SK-N-SH (cell line): Measurements from ENCODE around the gene MRPL44. TPM values are rescaled to one million over a fixed set of nuclear protein-coding genes. Genes with fewer than 3 reads are reported as not detected.

Experiments used
- CTCF ChIA-PET: fragments of 300-600, 350-600 bp; formaldehyde crosslinking; extraction: SDS; loops from one replicate; lab custom pipeline; 2021; lab: Yijun Ruan, JAX
- POLR2A ChIA-PET: fragments of 350-600 bp; sonication (Branson Sonifier 250); formaldehyde crosslinking; extraction: SDS; loops from one replicate; lab custom pipeline; 2020; ENCODE audit warnings: antibody characterized with exemption, inconsistent platforms; lab: Yijun Ruan, JAX
- DNase-seq: peaks from one replicate; pipeline ENCODE4 v3.0.0; 2012
- H2AFZ ChIP-seq: fragments of 200-600 bp; sonication (generic); 2 replicates; pipeline ENCODE4 v1.8.1; 2016; ENCODE audit warnings: antibody characterized with exemption, mild to moderate bottlenecking, low read depth
- H3F3A ChIP-seq: fragments of 200-600 bp; sonication (generic); replicated peaks from 2 replicates; pipeline ENCODE3; 2016; ENCODE audit warnings: antibody characterized with exemption, mild to moderate bottlenecking; ENCODE audit not compliant: insufficient read depth
- H3K27ac ChIP-seq, 2 experiments: fragments of 200-500 bp in 1 of 2; fragments of 200-600 bp in 1 of 2; sonication (Bioruptor generic) in 1 of 2; sonication (generic), shearing (Covaris generic) in 1 of 2; 2 replicates each; pipeline versions ENCODE4 v1.5.1 to v1.6.1; 2014 to 2016; ENCODE audit warnings: low read depth in 2 of 2, inconsistent platforms in 1 of 2, low read length in 1 of 2, mild to moderate bottlenecking in 1 of 2, mixed read lengths in 1 of 2
- H3K27me3 ChIP-seq: fragments of 200-600 bp; sonication (generic), shearing (Covaris generic); 2 replicates; pipeline ENCODE4 v1.6.1; 2016; ENCODE audit warnings: mixed run types; ENCODE audit not compliant: insufficient read depth
- H3K36me3 ChIP-seq, 2 experiments: fragments of 200-500 bp in 1 of 2; fragments of 200-600 bp in 1 of 2; sonication (Bioruptor generic) in 1 of 2; sonication (generic) in 1 of 2; replicated peaks in 1 of 2; 2 replicates each; pipeline versions ENCODE3 to v1.5.1; 2014 to 2016; ENCODE audit warnings: low read length in 1 of 2, mild to moderate bottlenecking in 1 of 2; ENCODE audit not compliant: insufficient read depth in 2 of 2, control insufficient read depth in 1 of 2
- H3K4me1 ChIP-seq, 2 experiments: fragments of 200-500 bp in 1 of 2; fragments of 200-600 bp in 1 of 2; sonication (Bioruptor generic) in 1 of 2; sonication (generic), shearing (Covaris generic) in 1 of 2; 2 replicates each; pipeline versions ENCODE4 v1.5.1 to v1.6.1; 2014 to 2016; ENCODE audit warnings: low read depth in 1 of 2, low read length in 1 of 2, mixed run types in 1 of 2; ENCODE audit not compliant: insufficient read depth in 2 of 2, control insufficient read depth in 1 of 2
- H3K4me2 ChIP-seq: fragments of 200-600 bp; sonication (generic), shearing (Covaris generic); 2 replicates; pipeline ENCODE4 v1.6.1; 2017; ENCODE audit warnings: mixed run types
- H3K4me3 ChIP-seq, 2 experiments: fragments of 200-500 bp in 1 of 2; fragments of 200-600 bp in 1 of 2; sonication (Bioruptor generic) in 1 of 2; sonication (generic), shearing (Covaris generic) in 1 of 2; 2 replicates each; pipeline versions ENCODE4 v1.5.1 to v1.8.1; 2014 to 2016; ENCODE audit warnings: low read depth in 2 of 2, inconsistent platforms in 1 of 2, low read length in 1 of 2, mild to moderate bottlenecking in 1 of 2, mixed read lengths in 1 of 2, moderate library complexity in 1 of 2
- H3K79me2 ChIP-seq: fragments of 200-600 bp; sonication (generic); 2 replicates; pipeline ENCODE4 v1.8.1; 2017; ENCODE audit warnings: mild to moderate bottlenecking; ENCODE audit not compliant: insufficient read depth
- H3K9ac ChIP-seq: fragments of 200-600 bp; sonication (generic); 2 replicates; pipeline ENCODE4 v1.6.1; 2017; ENCODE audit warnings: mixed run types
- H3K9me2 ChIP-seq: fragments of 200-600 bp; sonication (generic); 2 replicates; pipeline ENCODE4 v1.6.1; 2017; ENCODE audit warnings: mixed run types
- H3K9me3 ChIP-seq: fragments of 200-600 bp; sonication (generic); 2 replicates; pipeline ENCODE4 v1.6.1; 2017; ENCODE audit warnings: mixed run types, mild to moderate bottlenecking, moderate library complexity
- H4K20me1 ChIP-seq: fragments of 200-600 bp; sonication (generic); 2 replicates; pipeline ENCODE4 v1.6.1; 2017; ENCODE audit warnings: mild to moderate bottlenecking, mixed run types; ENCODE audit not compliant: insufficient read depth
- ELF1 ChIP-seq: IDR thresholded peaks from 2 replicates; pipeline ENCODE4 v1.4.0; 2012
- FOXJ3 ChIP-seq: sonication (generic); formaldehyde crosslinking; IDR thresholded peaks from 2 replicates; pipeline ENCODE4 v1.5.1; 2020; ENCODE audit warnings: mild to moderate bottlenecking, missing genetic modification reagents
- GABPA ChIP-seq: IDR thresholded peaks from 2 replicates; pipeline ENCODE4 v1.4.0; 2012; ENCODE audit warnings: low read depth, mild to moderate bottlenecking
- JUND ChIP-seq: IDR thresholded peaks from 2 replicates; pipeline ENCODE4 v1.4.0; 2012
- MXI1 ChIP-seq: IDR thresholded peaks from 2 replicates; pipeline ENCODE4 v1.6.1; 2012; ENCODE audit warnings: mild to moderate bottlenecking, low read depth, low read length, improper control_type of control experiment
- NFIC ChIP-seq: IDR thresholded peaks from 2 replicates; pipeline ENCODE4 v1.4.0; 2012; ENCODE audit warnings: borderline replicate concordance
- NRF1 ChIP-seq: IDR thresholded peaks from 2 replicates; pipeline ENCODE4 v1.6.1; 2012; ENCODE audit warnings: low read depth, mild to moderate bottlenecking, low read length
- POLR2AphosphoS5 ChIP-seq: IDR thresholded peaks from 2 replicates; pipeline ENCODE4 v1.6.1; 2012; ENCODE audit warnings: low read depth, low read length
- RAD21 ChIP-seq: IDR thresholded peaks from 2 replicates; pipeline ENCODE4 v1.6.1; 2012; ENCODE audit warnings: mild to moderate bottlenecking, low read length
- RFX5 ChIP-seq: IDR thresholded peaks from 2 replicates; pipeline ENCODE4 v1.6.1; 2012; ENCODE audit warnings: mild to moderate bottlenecking, improper control_type of control experiment, low read length
- SIN3A ChIP-seq: IDR thresholded peaks from 2 replicates; pipeline ENCODE4 v1.6.1; 2012; ENCODE audit warnings: low read depth, mild to moderate bottlenecking, low read length, moderate library complexity, borderline replicate concordance
- SMC3 ChIP-seq: IDR thresholded peaks from 2 replicates; pipeline ENCODE4 v1.6.1; 2012; ENCODE audit warnings: low read depth, low read length, improper control_type of control experiment
- YY1 ChIP-seq: IDR thresholded peaks from 2 replicates; pipeline ENCODE4 v1.4.0; 2012; ENCODE audit warnings: low read depth, mild to moderate bottlenecking
- WGBS: methylation state at CpG from one replicate; pipeline ENCODE4 v1.1.6; 2017; ENCODE audit warnings: low lambda C conversion rate; 5-methylcytosine and 5-hydroxymethylcytosine counted together
- polyA plus RNA-seq, 3 experiments: library from polyadenylated mRNA; depleted of rRNA; stranded (reverse); fragments of >200 nt; gene quantifications; 2 replicates each; pipeline ENCODE4 v1.2.3, GENCODE V29; 2012
- TF ChIP-seq, protein P1 (sequence below): fragments of 150-350 bp; IDR thresholded peaks from 2 replicates; pipeline ENCODE4 v1.6.1; 2016; ENCODE audit warnings: mild to moderate bottlenecking, low read depth, low read length
- TF ChIP-seq, protein P2 (sequence below): IDR thresholded peaks from 2 replicates; pipeline ENCODE4 v1.4.0; 2012; ENCODE audit warnings: low read depth
- TF ChIP-seq, protein P3 (sequence below): IDR thresholded peaks from 2 replicates; pipeline ENCODE4 v1.6.1; 2012; ENCODE audit warnings: mild to moderate bottlenecking, low read depth, low read length, moderate library complexity

MRPL44 gene
- polyA plus RNA-seq, 1 of the 3 experiments (the other 2 are of a cell fraction), result 12.9 TPM

DNA sequence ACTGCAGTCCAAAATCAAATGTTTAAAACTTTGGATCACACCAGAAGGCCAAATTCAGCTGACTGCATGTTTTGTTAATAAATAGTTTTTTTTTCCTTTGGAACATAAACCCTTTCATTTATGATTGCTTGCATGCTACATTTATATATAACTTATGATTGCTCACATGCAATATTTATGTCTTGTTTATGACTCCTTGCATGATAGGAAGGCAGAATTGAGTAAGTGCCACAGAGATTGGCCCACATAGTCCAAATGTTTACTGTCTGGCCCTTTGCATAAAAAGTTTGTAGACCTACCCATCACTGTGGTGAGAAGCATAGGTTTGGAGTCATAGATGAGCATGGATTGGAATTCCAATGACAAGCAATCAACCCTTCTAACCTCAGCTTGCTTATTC is 42.9 kb upstream of the MRPL44 start:
- Histone ChIP-seq H3K27ac (no peak overlapping the region), H3K9me3 (no peaks in the 10 kb centered on the region), H4K20me1 (peaks cover 18% of the 10 kb centered on the region; the same call in 1 of the 2 replicates), H3K9ac (no peak overlapping the region), H3K4me3 (no peak overlapping the region), H3K4me2 (no peak overlapping the region), H3F3A (no peaks in the 10 kb centered on the region), H2AFZ (no peak overlapping the region), H3K4me1 (no peaks in the 10 kb centered on the region), H3K27me3 (no peaks in the 10 kb centered on the region), H3K9me2 (no peaks in the 10 kb centered on the region), H3K36me3 (peaks cover 13 to 39% of the 10 kb centered on the region in 2 experiments), H3K79me2 (peaks cover 73% of the 10 kb centered on the region)
- TF ChIP-seq FOXJ3 (CRISPR knock-in tag) (no peak), NRF1 (no peak), RAD21 (no peak)
- CTCF ChIA-PET, result interaction anchor here (1.4 kb wide), 1 partner anchor 23 kb away, joined by 4 read pairs; no protein-coding TSS in a partner anchor
- POLR2A ChIA-PET, result no interaction called here
- no peak for DNase-seq

DNA sequence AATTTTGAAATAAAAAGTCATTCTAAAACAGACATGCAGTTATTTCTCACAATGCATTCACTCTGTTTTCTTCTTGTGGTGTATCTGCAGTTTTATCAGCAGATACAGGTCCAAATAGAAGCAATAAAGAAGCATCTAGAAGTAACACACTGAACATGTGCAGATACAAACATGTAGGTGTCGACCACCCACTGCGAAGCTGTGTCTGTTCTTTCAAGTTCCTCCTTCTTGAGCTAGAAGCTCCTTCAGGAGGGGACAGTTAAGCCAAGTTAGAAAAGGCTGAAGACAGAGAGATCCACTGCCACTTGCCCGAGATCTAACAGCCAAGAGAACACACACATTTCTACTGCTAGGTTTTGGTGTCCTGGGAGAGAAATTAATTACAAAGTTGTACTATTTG is 42.2 kb upstream of the MRPL44 start:
- no peak overlapping the region for H3K4me2 ChIP-seq
- H3F3A ChIP-seq, result no peaks in the 10 kb centered on the region
- ChIA-PET CTCF (no interaction called here), POLR2A (no interaction called here)
- no peak overlapping the region for H2AFZ ChIP-seq
- no peak overlapping the region for H3K27ac ChIP-seq
- H3K79me2 ChIP-seq, result peaks cover 73% of the 10 kb centered on the region
- no peaks in the 10 kb centered on the region for H3K4me1 ChIP-seq
- no peak overlapping the region for H3K4me3 ChIP-seq
- no peak for DNase-seq
- TF ChIP-seq RAD21 (no peak), NFIC (no peak), YY1 (no peak), MXI1 (no peak), SMC3 (no peak), GABPA (no peak), POLR2AphosphoS5 (no peak)
- H3K9me3 ChIP-seq, result no peaks in the 10 kb centered on the region
- no peak overlapping the region for H3K9ac ChIP-seq
- no peaks in the 10 kb centered on the region for H3K27me3 ChIP-seq
- WGBS, result 98% methylated on average over 3 of the region's 3 CpGs
- H3K9me2 ChIP-seq, result no peaks in the 10 kb centered on the region
- peaks cover 13 to 39% of the 10 kb centered on the region in 2 experiments for H3K36me3 ChIP-seq
- peaks cover 18% of the 10 kb centered on the region for H4K20me1 ChIP-seq

DNA sequence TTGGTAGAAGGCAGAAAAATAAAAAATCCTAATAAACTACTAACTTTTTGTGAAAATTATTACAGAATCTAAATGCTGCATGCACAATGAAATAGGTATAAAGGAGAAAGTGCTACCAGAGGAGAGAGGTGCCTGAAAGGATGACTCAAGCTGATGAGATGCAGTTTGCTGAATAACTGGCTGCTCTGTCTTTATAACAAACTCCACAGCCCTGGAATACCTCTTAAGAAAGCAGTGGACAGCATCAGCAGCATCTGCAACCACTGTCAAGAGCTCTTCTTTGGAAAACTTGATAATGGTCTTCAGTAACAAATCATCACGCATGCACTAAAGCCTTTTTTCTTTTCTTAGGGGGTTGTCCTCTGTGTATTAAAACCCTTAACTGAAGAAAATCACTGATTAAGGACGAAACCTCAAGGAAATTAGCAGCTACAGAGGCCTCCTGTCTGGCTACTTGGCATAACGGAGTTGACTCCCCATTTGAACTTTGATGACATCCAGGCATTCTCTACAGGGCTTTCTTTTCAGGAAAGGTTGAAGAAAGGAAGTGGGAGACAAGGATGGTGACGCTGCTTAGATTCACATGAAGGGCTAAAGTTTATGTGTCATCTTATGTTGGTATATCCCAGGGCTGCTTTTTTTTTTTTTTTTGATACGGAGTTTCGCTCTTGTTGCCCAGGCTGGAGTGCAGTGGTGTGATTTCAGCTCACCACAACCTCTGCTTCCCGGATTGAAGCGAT is 40.9 kb upstream of the MRPL44 start:
- Histone ChIP-seq H3K4me2 (no peak overlapping the region), H3K9me2 (no peaks in the 10 kb centered on the region), H3K9me3 (no peaks in the 10 kb centered on the region), H3K4me3 (no peak overlapping the region), H3K27me3 (no peaks in the 10 kb centered on the region), H4K20me1 (peaks cover 25% of the 10 kb centered on the region), H2AFZ (no peak overlapping the region), H3K79me2 (peaks cover 75% of the 10 kb centered on the region), H3K9ac (no peak overlapping the region), H3K27ac (no peak overlapping the region), H3F3A (no peaks in the 10 kb centered on the region), H3K4me1 (no peaks in the 10 kb centered on the region), H3K36me3 (peaks cover 13 to 39% of the 10 kb centered on the region in 2 experiments)
- no peak for DNase-seq
- TF ChIP-seq RFX5, result no peak
- TF ChIP-seq, protein P1, sequence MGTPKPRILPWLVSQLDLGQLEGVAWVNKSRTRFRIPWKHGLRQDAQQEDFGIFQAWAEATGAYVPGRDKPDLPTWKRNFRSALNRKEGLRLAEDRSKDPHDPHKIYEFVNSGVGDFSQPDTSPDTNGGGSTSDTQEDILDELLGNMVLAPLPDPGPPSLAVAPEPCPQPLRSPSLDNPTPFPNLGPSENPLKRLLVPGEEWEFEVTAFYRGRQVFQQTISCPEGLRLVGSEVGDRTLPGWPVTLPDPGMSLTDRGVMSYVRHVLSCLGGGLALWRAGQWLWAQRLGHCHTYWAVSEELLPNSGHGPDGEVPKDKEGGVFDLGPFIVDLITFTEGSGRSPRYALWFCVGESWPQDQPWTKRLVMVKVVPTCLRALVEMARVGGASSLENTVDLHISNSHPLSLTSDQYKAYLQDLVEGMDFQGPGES, result no peak
- TF ChIP-seq ELF1, result no peak
- TF ChIP-seq, protein P2, sequence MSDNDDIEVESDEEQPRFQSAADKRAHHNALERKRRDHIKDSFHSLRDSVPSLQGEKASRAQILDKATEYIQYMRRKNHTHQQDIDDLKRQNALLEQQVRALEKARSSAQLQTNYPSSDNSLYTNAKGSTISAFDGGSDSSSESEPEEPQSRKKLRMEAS, result no peak
- TF ChIP-seq JUND, result no peak
- no peak for TF ChIP-seq SIN3A
- TF ChIP-seq, protein P3, sequence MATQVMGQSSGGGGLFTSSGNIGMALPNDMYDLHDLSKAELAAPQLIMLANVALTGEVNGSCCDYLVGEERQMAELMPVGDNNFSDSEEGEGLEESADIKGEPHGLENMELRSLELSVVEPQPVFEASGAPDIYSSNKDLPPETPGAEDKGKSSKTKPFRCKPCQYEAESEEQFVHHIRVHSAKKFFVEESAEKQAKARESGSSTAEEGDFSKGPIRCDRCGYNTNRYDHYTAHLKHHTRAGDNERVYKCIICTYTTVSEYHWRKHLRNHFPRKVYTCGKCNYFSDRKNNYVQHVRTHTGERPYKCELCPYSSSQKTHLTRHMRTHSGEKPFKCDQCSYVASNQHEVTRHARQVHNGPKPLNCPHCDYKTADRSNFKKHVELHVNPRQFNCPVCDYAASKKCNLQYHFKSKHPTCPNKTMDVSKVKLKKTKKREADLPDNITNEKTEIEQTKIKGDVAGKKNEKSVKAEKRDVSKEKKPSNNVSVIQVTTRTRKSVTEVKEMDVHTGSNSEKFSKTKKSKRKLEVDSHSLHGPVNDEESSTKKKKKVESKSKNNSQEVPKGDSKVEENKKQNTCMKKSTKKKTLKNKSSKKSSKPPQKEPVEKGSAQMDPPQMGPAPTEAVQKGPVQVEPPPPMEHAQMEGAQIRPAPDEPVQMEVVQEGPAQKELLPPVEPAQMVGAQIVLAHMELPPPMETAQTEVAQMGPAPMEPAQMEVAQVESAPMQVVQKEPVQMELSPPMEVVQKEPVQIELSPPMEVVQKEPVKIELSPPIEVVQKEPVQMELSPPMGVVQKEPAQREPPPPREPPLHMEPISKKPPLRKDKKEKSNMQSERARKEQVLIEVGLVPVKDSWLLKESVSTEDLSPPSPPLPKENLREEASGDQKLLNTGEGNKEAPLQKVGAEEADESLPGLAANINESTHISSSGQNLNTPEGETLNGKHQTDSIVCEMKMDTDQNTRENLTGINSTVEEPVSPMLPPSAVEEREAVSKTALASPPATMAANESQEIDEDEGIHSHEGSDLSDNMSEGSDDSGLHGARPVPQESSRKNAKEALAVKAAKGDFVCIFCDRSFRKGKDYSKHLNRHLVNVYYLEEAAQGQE, result no peak
- CTCF ChIA-PET, result no interaction called here
- POLR2A ChIA-PET, result no interaction called here
- WGBS, result 90% methylated on average over 6 of the region's 8 CpGs
